ENCODE data around the gene DNTT.

The DNTT gene

DNA sequence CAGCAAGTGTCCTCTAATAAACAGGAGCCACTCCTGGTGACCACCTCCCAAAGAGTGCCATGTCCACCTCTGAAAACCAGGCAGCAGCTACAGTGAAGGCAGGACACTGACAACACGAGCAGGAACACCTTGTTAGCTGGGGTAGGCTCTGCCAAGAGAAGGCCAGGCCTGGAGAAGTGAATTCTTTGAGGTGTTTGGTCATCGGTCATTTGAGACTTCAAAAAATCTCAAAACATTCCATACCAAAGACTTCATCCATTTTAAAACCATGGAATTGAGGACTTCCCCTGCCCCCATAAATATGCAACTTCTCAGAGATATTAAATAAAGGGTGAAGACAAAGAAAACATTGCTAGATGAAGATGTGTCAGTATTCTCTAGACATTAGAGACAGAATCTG lies 82.9 kb downstream of the DNTT start:
- no peak for DNase-seq

GRCh38 chr10:96387601-96388000 lies 83.4 kb downstream of the DNTT start:
- no peak for DNase-seq

Data from NCI-H2171 treated with DMSO at 0.1 percent for 48 hours (cell line).